HEK293T (cell line): ENCODE data around the gene AMY2B.

Source experiments
- ARNT ChIP-seq: fragments of 450-650 bp; IDR thresholded peaks from 2 replicates; pipeline ENCODE4 v1.6.1; 2017; ENCODE audit warnings: mild to moderate bottlenecking
- BHLHE40 ChIP-seq: fragments of 450-650 bp; IDR thresholded peaks from 2 replicates; pipeline ENCODE4 v1.6.1; 2016; ENCODE audit warnings: mild to moderate bottlenecking, moderate library complexity, borderline replicate concordance
- CTBP1 ChIP-seq: fragments of 450-650 bp; IDR thresholded peaks from 2 replicates; pipeline ENCODE4 v1.6.1; 2016; ENCODE audit warnings: borderline replicate concordance
- ELF4 ChIP-seq: fragments of 450-650 bp; IDR thresholded peaks from 2 replicates; pipeline ENCODE4 v1.6.1; 2017; ENCODE audit warnings: antibody characterized with exemption
- FOXA1 ChIP-seq: fragments of 450-650 bp; IDR thresholded peaks from 2 replicates; pipeline ENCODE4 v1.6.1; 2016; ENCODE audit warnings: mild to moderate bottlenecking
- FOXM1 ChIP-seq: fragments of 450-650 bp; IDR thresholded peaks from 2 replicates; pipeline ENCODE4 v1.6.1; 2017; ENCODE audit warnings: mild to moderate bottlenecking, borderline replicate concordance
- LEF1 ChIP-seq: fragments of 450-650 bp; IDR thresholded peaks from 2 replicates; pipeline ENCODE4 v1.6.1; 2017; ENCODE audit warnings: mild to moderate bottlenecking, borderline replicate concordance
- NFRKB ChIP-seq: fragments of 450-650 bp; IDR thresholded peaks from 2 replicates; pipeline ENCODE4 v1.6.1; 2016; ENCODE audit warnings: mild to moderate bottlenecking, moderate library complexity
- SUZ12 ChIP-seq: fragments of 450-650 bp; IDR thresholded peaks from 2 replicates; pipeline ENCODE4 v1.6.1; 2016; ENCODE audit warnings: mild to moderate bottlenecking
- TARDBP ChIP-seq: fragments of 450-650 bp; IDR thresholded peaks from 2 replicates; pipeline ENCODE4 v1.6.1; 2016
- TF ChIP-seq, protein P1 (sequence below): fragments of 450-650 bp; IDR thresholded peaks from 2 replicates; pipeline ENCODE4 v1.6.1; 2016

DNA sequence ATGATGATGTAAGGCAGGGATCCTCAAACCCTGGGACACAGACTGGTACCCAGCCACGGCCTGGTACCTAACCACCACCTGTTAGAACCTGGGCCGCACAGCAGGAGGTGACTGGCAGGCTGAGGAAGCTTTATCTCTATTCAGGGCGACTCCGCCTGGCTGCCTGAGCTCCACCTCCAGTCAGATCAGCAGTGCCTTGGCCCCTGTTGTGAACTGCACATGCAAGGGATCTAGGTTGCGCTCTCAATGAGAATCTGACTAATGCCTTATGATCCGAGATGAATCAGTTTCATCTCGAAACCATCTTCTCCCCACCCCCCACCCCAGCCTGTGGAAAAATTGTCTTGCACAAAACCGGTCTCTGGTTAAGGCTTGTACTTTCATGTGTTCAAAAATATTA lies 41.6 kb upstream of the AMY2B start:
- TF ChIP-seq SUZ12, result no peak
- no peak for TF ChIP-seq FOXM1
- no peak for TF ChIP-seq BHLHE40
- TF ChIP-seq NFRKB, result no peak
- no peak for TF ChIP-seq FOXA1
- TF ChIP-seq ELF4, result no peak
- TF ChIP-seq ARNT, result no peak
- no peak for TF ChIP-seq LEF1
- no peak for TF ChIP-seq CTBP1
- TF ChIP-seq, protein P1, sequence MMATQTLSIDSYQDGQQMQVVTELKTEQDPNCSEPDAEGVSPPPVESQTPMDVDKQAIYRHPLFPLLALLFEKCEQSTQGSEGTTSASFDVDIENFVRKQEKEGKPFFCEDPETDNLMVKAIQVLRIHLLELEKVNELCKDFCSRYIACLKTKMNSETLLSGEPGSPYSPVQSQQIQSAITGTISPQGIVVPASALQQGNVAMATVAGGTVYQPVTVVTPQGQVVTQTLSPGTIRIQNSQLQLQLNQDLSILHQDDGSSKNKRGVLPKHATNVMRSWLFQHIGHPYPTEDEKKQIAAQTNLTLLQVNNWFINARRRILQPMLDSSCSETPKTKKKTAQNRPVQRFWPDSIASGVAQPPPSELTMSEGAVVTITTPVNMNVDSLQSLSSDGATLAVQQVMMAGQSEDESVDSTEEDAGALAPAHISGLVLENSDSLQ, result no peak
- TF ChIP-seq TARDBP, result no peak
